IMR-90 (cell line): ENCODE measurements around the gene PSMB2. TPM values are rescaled to one million over a fixed set of nuclear protein-coding genes. Genes with fewer than 3 reads are reported as not detected.

ENCODE experiments used
- ATAC-seq: fragments of 200-7000 bp; cut with Tn5 transposase; 2 replicates; pipeline ENCODE4 v1.9.1; 2020; ENCODE audit warnings: low read depth, mild to moderate bottlenecking, moderate library complexity
- BruUV-seq: library from RNA; stranded (reverse); fragments of 400-500 nt; replicated peaks from 2 replicates; lab custom pipeline; 2021; lab: Mats Ljungman, UMichigan
- CTCF ChIA-PET: fragments of 300-600 bp; formaldehyde crosslinking; extraction: SDS; loops from one replicate; lab custom pipeline; 2021; ENCODE audit warnings: antibody characterized with exemption; lab: Yijun Ruan, JAX
- POLR2A ChIA-PET: fragments of 300-600 bp; sonication (Branson Sonifier 250); formaldehyde crosslinking; loops from one replicate; lab custom pipeline; 2022; ENCODE audit warnings: antibody characterized with exemption; ENCODE audit not compliant: unreplicated experiment; lab: Charles Lee
- DNase-seq: peaks from one replicate; pipeline ENCODE4 v3.0.0; 2013
- H2AFZ ChIP-seq: replicated peaks from 2 replicates; pipeline ENCODE3; 2013; ENCODE audit warnings: low read length, mild to moderate bottlenecking; ENCODE audit not compliant: poor library complexity
- H2AK5ac ChIP-seq: 2 replicates; pipeline ENCODE4 v1.6.1; 2013; ENCODE audit warnings: low read depth, low read length, inconsistent platforms
- H2AK9ac ChIP-seq: replicated peaks from 2 replicates; pipeline ENCODE3; 2013; ENCODE audit warnings: mild to moderate bottlenecking, low read depth, low read length, moderate library complexity; ENCODE audit not compliant: poor library complexity
- H2BK120ac ChIP-seq: 2 replicates; pipeline ENCODE4 v1.6.1; 2013; ENCODE audit warnings: low read depth, low read length, inconsistent platforms
- H2BK15ac ChIP-seq: 3 replicates; pipeline ENCODE4 v1.6.1; 2013; ENCODE audit warnings: low read depth, low read length, inconsistent platforms
- H2BK20ac ChIP-seq: 2 replicates; pipeline ENCODE4 v1.6.1; 2013; ENCODE audit warnings: low read depth, mild to moderate bottlenecking, inconsistent platforms, low read length, moderate library complexity
- H2BK5ac ChIP-seq: 2 replicates; pipeline ENCODE4 v1.6.1; 2013; ENCODE audit warnings: mild to moderate bottlenecking, low read depth, low read length, inconsistent platforms; ENCODE audit not compliant: poor library complexity, severe bottlenecking
- H3K14ac ChIP-seq: replicated peaks from 2 replicates; pipeline ENCODE4 v1.6.1; 2013; ENCODE audit warnings: low read depth, low read length, inconsistent platforms
- H3K18ac ChIP-seq: 2 replicates; pipeline ENCODE4 v1.6.1; 2013; ENCODE audit warnings: low read depth, low read length, control low read depth
- H3K23ac ChIP-seq: 2 replicates; pipeline ENCODE4 v1.6.1; 2013; ENCODE audit warnings: low read depth, low read length, inconsistent platforms
- H3K27ac ChIP-seq: 2 replicates; pipeline ENCODE4 v1.5.1; 2013; ENCODE audit warnings: mild to moderate bottlenecking, control low read depth, low read length; ENCODE audit not compliant: insufficient read depth
- H3K27me3 ChIP-seq: 2 replicates; pipeline ENCODE4 v1.6.1; 2013; ENCODE audit warnings: low read length; ENCODE audit not compliant: control insufficient read depth, insufficient read depth
- H3K36me3 ChIP-seq: 2 replicates; pipeline ENCODE4 v1.6.1; 2013; ENCODE audit warnings: low read length, mixed read lengths; ENCODE audit not compliant: control insufficient read depth, insufficient read depth
- H3K4ac ChIP-seq: 2 replicates; pipeline ENCODE4 v1.6.1; 2013; ENCODE audit warnings: low read depth, low read length, inconsistent platforms
- H3K4me1 ChIP-seq: 2 replicates; pipeline ENCODE4 v1.6.1; 2013; ENCODE audit warnings: low read length, mixed read lengths; ENCODE audit not compliant: control insufficient read depth, insufficient read depth
- H3K4me2 ChIP-seq: 2 replicates; pipeline ENCODE4 v1.6.1; 2013; ENCODE audit warnings: low read depth, mild to moderate bottlenecking, control low read depth, low read length, moderate library complexity
- H3K4me3 ChIP-seq: 2 replicates; pipeline ENCODE4 v1.5.1; 2013; ENCODE audit warnings: low read depth, mild to moderate bottlenecking, control low read depth, low read length, moderate library complexity; ENCODE audit not compliant: insufficient read depth
- H3K56ac ChIP-seq: 2 replicates; pipeline ENCODE4 v1.6.1; 2013; ENCODE audit warnings: low read length, inconsistent platforms; ENCODE audit not compliant: insufficient read depth; ENCODE audit errors: extremely low read depth
- H3K79me1 ChIP-seq, 2 experiments: 2 replicates each; pipeline ENCODE4 v1.6.1; 2013; ENCODE audit warnings: low read length in 2 of 2, inconsistent platforms in 1 of 2, low read depth in 1 of 2
- H3K9ac ChIP-seq: 2 replicates; pipeline ENCODE4 v1.6.1; 2013; ENCODE audit warnings: low read depth, low read length, control low read depth
- H3K9me1 ChIP-seq: 2 replicates; pipeline ENCODE4 v1.6.1; 2013; ENCODE audit warnings: low read length, inconsistent platforms; ENCODE audit not compliant: insufficient read depth
- H3K9me3 ChIP-seq: 2 replicates; pipeline ENCODE4 v1.6.1; 2013; ENCODE audit warnings: low read length; ENCODE audit not compliant: control insufficient read depth, insufficient read depth
- H4K20me1 ChIP-seq: 2 replicates; pipeline ENCODE4 v1.6.1; 2013; ENCODE audit warnings: low read length, inconsistent platforms; ENCODE audit not compliant: insufficient read depth
- H4K5ac ChIP-seq: 2 replicates; pipeline ENCODE4 v1.6.1; 2013; ENCODE audit warnings: mild to moderate bottlenecking, low read depth, low read length, control low read depth
- H4K8ac ChIP-seq, 2 experiments: 2 replicates each; pipeline ENCODE4 v1.6.1; 2013; ENCODE audit warnings: low read depth in 2 of 2, low read length in 2 of 2, control low read depth in 1 of 2, inconsistent platforms in 1 of 2
- H4K91ac ChIP-seq: 2 replicates; pipeline ENCODE4 v1.6.1; 2013; ENCODE audit warnings: low read depth, low read length, inconsistent platforms; ENCODE audit not compliant: insufficient read depth
- BHLHE40 ChIP-seq: fragments of 150-350 bp; IDR thresholded peaks from 2 replicates; pipeline ENCODE4 v1.6.1; 2016; ENCODE audit warnings: mild to moderate bottlenecking, low read depth, low read length
- CEBPB ChIP-seq: IDR thresholded peaks from 2 replicates; pipeline ENCODE4 v1.6.1; 2012; ENCODE audit warnings: low read depth, low read length, improper control_type of control experiment
- FOS ChIP-seq: fragments of 150-350 bp; IDR thresholded peaks from 2 replicates; pipeline ENCODE4 v1.6.1; 2016; ENCODE audit warnings: low read depth, low read length
- MAFK ChIP-seq: IDR thresholded peaks from 2 replicates; pipeline ENCODE4 v1.6.1; 2012; ENCODE audit warnings: low read depth, low read length, improper control_type of control experiment
- MAZ ChIP-seq: IDR thresholded peaks from 2 replicates; pipeline ENCODE4 v1.6.1; 2012; ENCODE audit warnings: low read depth, mild to moderate bottlenecking, low read length, improper control_type of control experiment, moderate library complexity, borderline replicate concordance
- MXI1 ChIP-seq: IDR thresholded peaks from 2 replicates; pipeline ENCODE4 v1.6.1; 2012; ENCODE audit warnings: low read depth, mild to moderate bottlenecking, low read length, moderate library complexity, borderline replicate concordance
- NFE2L2 ChIP-seq: fragments of 150-350 bp; IDR thresholded peaks from 2 replicates; pipeline ENCODE4 v1.6.1; 2016; ENCODE audit warnings: low read depth, mild to moderate bottlenecking, low read length
- POLR2A ChIP-seq: IDR thresholded peaks from 2 replicates; pipeline ENCODE4 v1.6.1; 2012; ENCODE audit warnings: mild to moderate bottlenecking, low read depth, low read length
- RAD21 ChIP-seq: IDR thresholded peaks from 2 replicates; pipeline ENCODE4 v1.6.1; 2012; ENCODE audit warnings: low read length, improper control_type of control experiment
- RFX5 ChIP-seq: IDR thresholded peaks from 2 replicates; pipeline ENCODE4 v1.8.0; 2012; ENCODE audit warnings: low read depth, mild to moderate bottlenecking, low read length, moderate library complexity
- SMC3 ChIP-seq: fragments of 150-350 bp; IDR thresholded peaks from 2 replicates; pipeline ENCODE4 v1.6.1; 2016; ENCODE audit warnings: low read depth, mild to moderate bottlenecking, antibody characterized with exemption, low read length, moderate library complexity
- WGBS, 2 experiments: methylation state at CpG; one replicate each; pipeline versions ENCODE4 v1.1.5 to v1.1.7; 2013; ENCODE audit warnings: missing lambda C conversion rate in 2 of 2; ENCODE audit not compliant: insufficient read length in 1 of 2; ENCODE audit errors: extremely low coverage in 2 of 2; 5-methylcytosine and 5-hydroxymethylcytosine counted together
- dilution Hi-C: fragments of 300-500 bp; cut with HindIII; formaldehyde crosslinking; loops from one replicate; pipeline ENCODE4 v1.14.3; 2018; ENCODE audit warnings: low sequenced_read_pairs; ENCODE audit not compliant: unreplicated experiment
- in situ Hi-C: fragments of 300-500 bp; cut with MboI; formaldehyde crosslinking; loops from 3 replicates; pipeline ENCODE4 v1.14.3; 2019; ENCODE audit warnings: low sequenced_read_pairs, inconsistent platforms, mixed read lengths
- intact Hi-C: fragments of 100-400 bp; cut with micrococcal nuclease; formaldehyde crosslinking; loops from 2 replicates; pipeline ENCODE4 v1.10.0; 2022
- polyA plus RNA-seq, 3 experiments: library from polyadenylated mRNA; depleted of rRNA; stranded (reverse); fragments of >200 nt; gene quantifications; 2 replicates each; pipeline ENCODE4 v1.2.3, GENCODE V29; 2012; ENCODE audit warnings: low replicate concordance in 1 of 3
- total RNA-seq: library from RNA; depleted of rRNA; stranded (reverse); fragments of >200 nt; gene quantifications from 2 replicates; pipeline ENCODE4 v1.2.3, GENCODE V29; 2012
- TF ChIP-seq, protein P1 (sequence below): conservative IDR thresholded peaks from 2 replicates; pipeline ENCODE4 v1.5.1; 2012; ENCODE audit warnings: mild to moderate bottlenecking, low read depth, low read length, improper control_type of control experiment
- TF ChIP-seq, protein P2 (sequence below): fragments of 150-350 bp; IDR thresholded peaks from 2 replicates; pipeline ENCODE4 v1.6.1; 2017; ENCODE audit warnings: mild to moderate bottlenecking, antibody characterized with exemption, low read length, low read depth

Gene PSMB2
- total and polyA plus RNA-seq, 2 of the 4 experiments (the other 2 are of a cell fraction): 23.8 to 86.2 TPM

DNA sequence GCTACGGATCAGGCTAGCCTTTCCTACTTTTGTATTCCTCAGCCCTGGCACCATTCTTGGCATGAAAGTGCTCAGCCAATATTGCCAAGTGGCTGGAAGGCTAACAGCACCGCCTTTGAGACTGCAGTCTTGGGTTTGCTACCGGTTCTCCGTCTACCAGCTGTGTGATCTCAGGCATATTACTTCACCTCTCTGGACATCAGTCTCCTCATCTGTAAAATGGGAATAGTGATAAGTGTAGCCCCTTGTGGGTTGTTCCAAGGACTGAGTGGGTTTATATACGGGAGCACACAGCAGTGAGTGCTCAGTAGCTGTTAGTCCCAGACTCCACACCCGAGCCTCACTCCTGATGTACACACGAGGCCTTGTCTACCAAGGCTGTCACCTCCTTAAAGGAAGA is 54.5 kb downstream of the PSMB2 start:
- no peaks in the 10 kb centered on the region for H4K20me1 ChIP-seq
- H3K27ac ChIP-seq: no peak overlapping the region
- no peak overlapping the region for H2AK5ac ChIP-seq
- no TSS peak for BruUV-seq
- ChIA-PET CTCF (no interaction called here), POLR2A (no interaction called here)
- no peaks in the 10 kb centered on the region for H3K9me3 ChIP-seq
- 100% methylated on average over 1 of the region's 7 CpGs; no CpG with 5 or more reads in 1 of the 2 experiments for WGBS, 2 experiments
- no peak overlapping the region for H3K9ac ChIP-seq
- intact Hi-C loops (no loop called here), dilution Hi-C loops (no loop called here), in situ Hi-C loops (no loop called here)
- H2BK120ac ChIP-seq: no peak overlapping the region
- H4K91ac ChIP-seq: no peak overlapping the region
- H3K56ac ChIP-seq: no peak overlapping the region
- H3K4ac ChIP-seq: no peak overlapping the region
- TF ChIP-seq, protein P1, sequence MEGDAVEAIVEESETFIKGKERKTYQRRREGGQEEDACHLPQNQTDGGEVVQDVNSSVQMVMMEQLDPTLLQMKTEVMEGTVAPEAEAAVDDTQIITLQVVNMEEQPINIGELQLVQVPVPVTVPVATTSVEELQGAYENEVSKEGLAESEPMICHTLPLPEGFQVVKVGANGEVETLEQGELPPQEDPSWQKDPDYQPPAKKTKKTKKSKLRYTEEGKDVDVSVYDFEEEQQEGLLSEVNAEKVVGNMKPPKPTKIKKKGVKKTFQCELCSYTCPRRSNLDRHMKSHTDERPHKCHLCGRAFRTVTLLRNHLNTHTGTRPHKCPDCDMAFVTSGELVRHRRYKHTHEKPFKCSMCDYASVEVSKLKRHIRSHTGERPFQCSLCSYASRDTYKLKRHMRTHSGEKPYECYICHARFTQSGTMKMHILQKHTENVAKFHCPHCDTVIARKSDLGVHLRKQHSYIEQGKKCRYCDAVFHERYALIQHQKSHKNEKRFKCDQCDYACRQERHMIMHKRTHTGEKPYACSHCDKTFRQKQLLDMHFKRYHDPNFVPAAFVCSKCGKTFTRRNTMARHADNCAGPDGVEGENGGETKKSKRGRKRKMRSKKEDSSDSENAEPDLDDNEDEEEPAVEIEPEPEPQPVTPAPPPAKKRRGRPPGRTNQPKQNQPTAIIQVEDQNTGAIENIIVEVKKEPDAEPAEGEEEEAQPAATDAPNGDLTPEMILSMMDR: no peak
- TF ChIP-seq RAD21 (no peak), RFX5 (no peak), NFE2L2 (no peak), MAFK (no peak), SMC3 (no peak), FOS (no peak), MAZ (no peak), CEBPB (no peak), BHLHE40 (no peak), MXI1 (no peak), POLR2A (no peak)
- TF ChIP-seq, protein P2, sequence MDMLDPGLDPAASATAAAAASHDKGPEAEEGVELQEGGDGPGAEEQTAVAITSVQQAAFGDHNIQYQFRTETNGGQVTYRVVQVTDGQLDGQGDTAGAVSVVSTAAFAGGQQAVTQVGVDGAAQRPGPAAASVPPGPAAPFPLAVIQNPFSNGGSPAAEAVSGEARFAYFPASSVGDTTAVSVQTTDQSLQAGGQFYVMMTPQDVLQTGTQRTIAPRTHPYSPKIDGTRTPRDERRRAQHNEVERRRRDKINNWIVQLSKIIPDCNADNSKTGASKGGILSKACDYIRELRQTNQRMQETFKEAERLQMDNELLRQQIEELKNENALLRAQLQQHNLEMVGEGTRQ: no peak
- no peak overlapping the region for H3K14ac ChIP-seq
- no peak overlapping the region for H2BK15ac ChIP-seq
- no peak overlapping the region for H3K18ac ChIP-seq
- H3K79me1 ChIP-seq: no peaks in the 10 kb centered on the region
- no peak overlapping the region for H2AK9ac ChIP-seq
- peaks cover 14% of the 10 kb centered on the region for H3K9me1 ChIP-seq
- no peak overlapping the region for H3K23ac ChIP-seq
- H3K4me3 ChIP-seq: no peak overlapping the region
- no peaks in the 10 kb centered on the region for H3K36me3 ChIP-seq
- no peak overlapping the region for H2BK5ac ChIP-seq
- DNase-seq (no peak), ATAC-seq (no peak)
- H2AFZ ChIP-seq: no peak overlapping the region
- H4K5ac ChIP-seq: no peak overlapping the region
- no peaks in the 10 kb centered on the region for H3K27me3 ChIP-seq
- H4K8ac ChIP-seq: no peak overlapping the region
- no peaks in the 10 kb centered on the region for H3K4me1 ChIP-seq
- no peak overlapping the region for H2BK20ac ChIP-seq
- H3K4me2 ChIP-seq: no peak overlapping the region
